ENCODE results near the gene CDK19.

- TF ChIP-seq CTCF (IDR thresholded peaks at IDR 0.05) (no peak), POLR2A (IDR thresholded peaks at IDR 0.05) (no peak)
Measured at GRCh38 chr6:110822249-110822648, 7.0 kb upstream of the CDK19 start.

Data from right lobe of liver (tissue), 4 donors.